Measurements from ENCODE around the gene UNC80. TPM values are rescaled to one million over a fixed set of nuclear protein-coding genes. Genes with fewer than 3 reads are reported as not detected.

UNC80 gene
- total RNA-seq, 1 donor from 2014 or later = not detected

DNA sequence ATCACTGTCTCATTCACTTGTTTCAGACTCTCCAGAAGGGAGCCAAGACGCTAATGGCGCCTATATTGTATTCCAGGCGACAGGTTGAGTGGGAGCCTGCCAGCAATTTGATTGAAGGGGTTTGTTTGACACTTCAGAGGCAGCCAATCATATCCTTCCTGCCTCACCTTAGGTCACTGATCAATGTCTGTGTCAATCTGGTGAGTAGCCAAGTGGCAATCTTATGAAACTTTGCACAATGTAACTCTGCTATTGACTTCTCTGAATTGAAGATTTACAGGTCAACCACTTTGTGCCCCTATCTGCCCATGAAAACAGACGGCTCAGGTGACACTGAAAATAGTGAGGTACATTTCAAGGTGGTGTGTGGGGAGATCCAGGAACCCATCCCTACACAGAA is 198.1 kb downstream of the UNC80 start:
- DNase-seq (ENCODE audit: low read depth) = no peak

- DNase-seq (ENCODE audit: low read depth) = no peak
Observed at GRCh38 chr2:209970271-209970670, 198.6 kb downstream of the UNC80 start.

- DNase-seq (ENCODE audit: low read depth) = no peak
Observed at GRCh38 chr2:209970711-209971110, 199.1 kb downstream of the UNC80 start.

DNA sequence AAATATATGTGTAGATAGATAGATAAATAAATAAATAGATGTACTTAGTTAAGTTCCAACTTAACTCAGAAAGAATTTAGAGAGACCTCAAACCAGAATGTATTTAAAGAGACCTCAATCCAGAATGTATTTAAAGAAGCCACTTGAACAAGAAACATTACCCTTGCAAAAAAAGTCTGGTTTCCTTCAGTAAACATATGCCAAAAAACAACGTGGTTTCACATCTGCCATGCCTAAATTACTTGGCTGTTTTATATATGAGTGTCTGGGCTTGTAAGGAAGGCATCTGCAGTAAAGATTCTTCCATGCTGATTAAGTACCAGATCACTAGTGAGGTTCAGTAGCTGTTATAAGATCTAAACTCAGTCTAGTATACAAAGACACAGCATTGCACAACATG is 201.7 kb downstream of the UNC80 start:
- DNase-seq (ENCODE audit: low read depth) = no peak

- no peak for DNase-seq (ENCODE audit: low read depth)
Observed at GRCh38 chr2:209974576-209974975, 202.9 kb downstream of the UNC80 start.

GRCh38 chr2:209976698-209977385 is 205.2 kb downstream of the UNC80 start:
- no peak for DNase-seq (ENCODE audit: low read depth)

DNA sequence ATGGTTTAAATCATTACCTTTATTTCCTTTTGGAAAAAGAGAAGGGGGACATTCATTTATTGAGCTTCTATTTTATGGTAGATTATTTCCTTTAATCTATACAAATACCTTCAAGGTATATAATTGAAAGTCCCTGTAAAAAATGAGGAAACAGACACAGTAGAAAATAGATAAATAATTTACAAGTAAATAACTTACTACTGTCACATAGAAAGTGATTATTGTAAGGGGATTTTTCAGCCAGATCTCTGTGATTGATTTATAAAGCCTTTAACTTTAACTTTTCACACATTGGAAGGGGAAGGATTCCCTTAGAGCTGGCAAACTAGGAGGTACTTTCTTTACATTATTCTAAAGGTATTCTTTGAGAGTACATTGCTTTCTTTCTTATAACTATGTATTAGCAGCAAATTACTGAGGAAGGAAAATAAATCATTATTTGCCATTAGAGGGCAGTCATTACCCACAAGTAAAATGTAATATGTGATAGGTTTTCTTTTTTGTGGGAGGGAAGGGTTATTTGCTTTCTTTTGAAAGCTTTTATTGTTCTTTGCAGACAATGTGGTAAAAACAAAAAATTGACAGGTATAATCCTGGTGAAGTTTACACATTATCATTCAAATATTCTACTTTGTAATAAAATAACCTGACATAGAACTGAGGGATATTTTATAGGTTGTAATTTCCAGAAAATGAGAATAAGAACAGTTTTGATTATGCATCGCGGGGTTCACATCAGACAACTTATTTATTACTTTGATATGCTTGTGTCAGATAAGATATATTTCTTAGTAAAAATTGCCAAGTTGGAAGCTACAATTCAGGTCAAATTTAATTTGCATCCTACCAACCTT is 206.0 kb downstream of the UNC80 start:
- peak; percentile 45 for DNase-seq (ENCODE audit: low read depth)

- DNase-seq (ENCODE audit: low read depth) = no peak
Observed at GRCh38 chr2:209984291-209984690, 212.7 kb downstream of the UNC80 start.

DNA sequence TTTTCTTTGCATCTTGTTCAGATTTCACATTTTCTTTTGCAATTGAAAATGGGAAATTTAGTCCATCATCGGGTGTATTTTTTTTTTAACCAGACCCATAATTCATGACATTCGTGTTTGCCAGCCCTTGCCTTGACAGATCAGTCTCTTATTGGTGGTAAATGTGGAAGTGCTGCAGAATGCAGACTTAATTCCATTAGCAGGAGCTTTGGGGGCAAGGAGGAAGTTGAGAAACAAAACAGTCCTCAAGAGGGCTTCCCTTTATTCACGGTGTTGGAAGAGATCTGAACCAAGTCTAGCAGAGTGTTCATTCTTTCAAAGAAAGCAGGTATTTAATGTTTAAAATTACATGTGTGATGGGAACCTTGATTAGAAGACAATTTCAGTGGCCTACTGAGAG is 214.2 kb downstream of the UNC80 start:
- DNase-seq (ENCODE audit: low read depth) = no peak

- DNase-seq (ENCODE audit: low read depth) = no peak
Observed at GRCh38 chr2:209986415-209986814, 214.8 kb downstream of the UNC80 start.

DNA sequence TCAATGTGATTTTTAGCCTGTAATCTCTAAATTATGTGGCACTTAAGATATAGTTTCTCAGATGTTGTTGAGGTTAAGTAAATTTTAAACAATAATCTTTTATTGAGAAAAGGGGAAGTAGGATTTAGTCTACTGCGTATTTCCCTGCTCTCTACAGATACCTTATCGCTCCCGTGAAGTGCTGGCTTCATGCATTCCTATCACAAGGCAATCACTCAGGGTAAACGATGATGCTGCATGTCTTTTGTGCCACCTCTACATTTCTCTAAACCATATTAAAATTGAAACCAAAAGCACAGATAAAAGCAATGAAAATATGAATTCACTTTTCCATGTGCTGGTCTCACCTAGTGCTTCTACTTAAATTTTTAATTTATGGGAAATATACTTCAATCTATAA is 216.4 kb downstream of the UNC80 start:
- no peak for DNase-seq (ENCODE audit: low read depth)

DNA sequence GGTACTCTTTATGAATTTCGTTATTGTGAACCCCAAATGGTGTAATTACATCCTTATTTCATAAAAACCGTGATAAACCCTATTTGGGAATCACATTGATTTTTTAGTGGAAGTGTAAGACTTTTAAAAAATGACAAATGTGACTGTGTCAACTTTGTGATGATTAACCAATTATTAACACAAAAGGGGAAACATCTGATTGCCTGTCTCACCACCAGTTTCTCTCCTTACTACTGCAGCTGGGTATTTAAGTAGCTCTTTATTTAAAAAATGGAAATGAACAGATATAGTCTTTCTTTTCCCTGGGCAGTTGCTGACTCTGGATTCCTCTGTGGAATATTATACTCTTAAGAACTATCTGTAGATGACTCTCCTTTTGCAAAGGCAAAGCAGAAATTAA is 219.2 kb downstream of the UNC80 start:
- no peak for DNase-seq (ENCODE audit: low read depth)

GRCh38 chr2:209993968-209994367 is 222.3 kb downstream of the UNC80 start:
- no peak for DNase-seq (ENCODE audit: low read depth)

DNA sequence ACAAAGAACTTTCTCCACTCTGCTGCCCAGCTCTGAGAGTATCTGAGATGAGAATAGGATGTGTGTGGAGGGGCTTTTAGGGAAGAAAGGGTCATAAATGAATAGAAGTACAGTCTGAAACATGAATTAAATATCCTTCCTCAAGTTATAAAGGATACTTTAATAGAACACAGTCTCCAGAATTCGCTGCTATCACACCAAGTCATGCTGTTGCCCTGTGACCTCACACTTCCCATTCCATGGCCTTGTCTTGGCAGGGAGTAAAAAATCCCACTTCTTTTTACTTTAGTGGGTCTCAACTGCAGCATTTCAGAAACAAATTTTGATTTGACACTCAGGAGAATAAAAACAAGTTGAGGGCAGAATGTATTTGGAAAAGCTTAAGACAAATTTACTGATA is 227.0 kb downstream of the UNC80 start:
- DNase-seq (ENCODE audit: low read depth) = no peak

DNA sequence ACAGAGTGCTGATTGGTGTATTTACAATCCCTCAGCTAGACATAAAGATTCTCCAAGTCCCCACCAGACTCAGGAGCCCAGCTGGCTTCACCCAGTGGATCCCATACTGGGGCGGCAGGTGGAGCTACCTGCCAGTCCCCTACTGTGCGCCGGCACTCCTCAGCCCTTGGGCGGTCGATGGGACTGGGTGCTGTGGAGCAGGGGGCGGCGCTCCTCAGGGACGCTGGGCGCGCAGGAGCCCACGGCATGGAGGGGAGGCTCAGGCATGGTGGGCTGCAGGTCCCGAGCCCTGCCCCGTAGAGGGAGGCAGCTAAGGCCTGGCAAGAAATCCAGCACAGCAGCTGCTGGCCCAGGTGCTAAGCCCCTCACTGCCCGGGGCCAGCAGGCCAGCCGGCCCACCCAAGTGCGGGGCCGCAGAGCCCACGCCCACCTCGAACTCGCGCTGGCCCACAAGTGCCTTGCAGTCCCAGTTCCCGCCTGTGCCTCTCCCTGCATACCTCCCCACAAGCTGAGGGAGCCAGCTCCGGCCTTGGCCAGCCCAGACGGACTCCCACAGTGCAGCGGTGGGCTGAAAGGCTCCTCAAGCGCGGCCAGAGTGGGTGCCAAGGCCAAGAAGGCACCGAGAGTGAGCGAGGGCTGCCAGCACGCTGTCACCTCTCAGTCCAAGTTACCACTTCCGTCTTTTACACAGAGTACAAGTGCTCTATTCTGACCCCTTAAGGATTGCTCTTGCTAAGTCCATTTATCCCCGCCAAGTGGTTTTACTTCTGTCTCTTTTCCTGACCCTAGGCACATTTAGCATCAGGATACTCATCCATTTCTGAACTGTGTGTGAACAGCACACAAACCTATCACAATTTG is 229.1 kb downstream of the UNC80 start:
- no peak for DNase-seq (ENCODE audit: low read depth)

DNA sequence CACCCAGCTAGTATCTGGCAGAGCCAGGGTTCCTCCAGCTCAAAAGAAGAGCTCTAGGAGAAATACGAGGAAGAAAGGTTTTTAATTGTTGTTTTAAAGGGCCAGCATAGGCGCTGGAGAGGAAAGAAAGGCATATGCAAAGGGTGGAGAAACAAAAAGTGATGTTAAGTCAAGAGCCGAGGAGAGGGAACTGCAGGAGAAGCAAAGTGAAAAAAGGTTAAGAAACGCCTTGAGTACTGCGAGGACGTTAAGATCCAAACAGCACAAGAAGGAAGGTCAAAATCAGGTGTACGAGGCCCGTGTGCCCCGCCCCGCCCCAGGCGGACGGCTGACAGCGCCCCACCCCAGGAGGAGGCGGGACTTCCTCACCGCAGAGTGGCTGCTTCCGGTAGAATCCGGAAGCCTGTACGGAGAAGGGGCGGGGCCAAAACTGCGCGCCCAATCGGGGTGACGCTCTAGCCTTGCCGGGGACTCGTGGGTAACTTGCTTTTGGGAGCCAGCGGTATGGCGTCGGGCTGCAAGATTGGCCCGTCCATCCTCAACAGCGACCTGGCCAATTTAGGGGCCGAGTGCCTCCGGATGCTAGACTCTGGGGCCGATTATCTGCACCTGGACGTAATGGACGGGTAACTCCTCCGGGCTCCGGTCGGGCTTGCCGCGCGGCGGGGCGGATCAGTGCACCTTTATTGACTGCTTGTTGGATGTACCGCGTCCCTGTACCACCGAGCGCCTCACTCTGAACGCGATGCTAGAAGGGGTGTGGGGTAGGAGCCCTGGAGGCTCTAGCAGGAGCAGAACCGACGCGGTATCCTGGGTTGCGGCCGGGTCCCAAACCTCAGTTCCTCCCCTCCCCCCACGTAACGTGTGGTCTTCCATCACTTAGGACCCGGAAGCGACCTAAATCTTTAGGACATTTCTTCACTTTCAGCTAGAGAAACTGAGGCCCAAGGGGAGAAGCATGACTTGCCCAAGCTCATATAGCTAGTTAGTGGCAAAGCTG is 230.8 kb downstream of the UNC80 start, which contains the start of gene RPE:
Gene RPE (plus strand): TSS at position 481 of the 1,000 bp plus-strand sequence. CDS start 24 bp downstream, at position 505.
- peak; percentile 97 for DNase-seq (ENCODE audit: low read depth)

- DNase-seq (ENCODE audit: low read depth) = no peak
Observed at GRCh38 chr2:210003359-210003758, 231.7 kb downstream of the UNC80 start.

DNA sequence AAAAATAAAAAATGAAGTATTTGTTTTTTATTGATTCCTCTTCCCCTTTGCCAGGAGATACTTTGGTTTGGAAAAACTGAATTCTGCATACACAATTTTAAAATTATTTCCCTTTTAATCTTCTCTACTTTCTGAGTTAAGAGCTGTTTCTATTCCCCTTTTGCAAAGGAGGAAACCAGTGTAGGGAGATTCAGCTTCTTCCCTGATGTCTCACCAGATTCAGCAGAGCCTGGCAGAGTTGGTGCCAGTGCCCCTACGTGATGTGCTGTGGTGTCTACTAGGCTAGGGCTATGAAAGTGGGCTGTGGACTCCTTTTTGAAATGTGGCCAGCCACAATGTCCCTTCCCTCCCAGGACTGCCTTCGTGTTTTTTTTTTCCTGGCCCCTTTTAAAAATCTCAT is 233.2 kb downstream of the UNC80 start:
- DNase-seq (ENCODE audit: low read depth) = no peak

DNA sequence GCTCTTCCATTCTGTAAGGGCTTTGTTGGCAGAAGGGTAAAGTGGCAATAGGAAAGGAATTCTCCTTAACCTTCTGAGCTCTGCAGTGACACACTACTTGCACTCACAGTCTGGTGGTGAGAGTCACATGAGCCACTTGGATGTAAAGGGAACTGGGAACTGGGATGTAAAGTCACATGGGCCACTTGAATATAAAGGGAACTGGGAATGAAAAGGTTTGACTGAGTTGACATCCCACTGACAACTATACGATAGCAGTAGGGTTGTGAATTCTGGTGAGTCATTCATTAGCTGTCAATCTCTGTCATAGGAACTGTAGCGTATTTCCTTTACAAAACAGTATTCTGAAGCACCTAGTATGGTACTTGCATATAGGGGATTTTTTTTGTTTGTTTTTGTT is 236.3 kb downstream of the UNC80 start:
- no peak for DNase-seq (ENCODE audit: low read depth)

DNA sequence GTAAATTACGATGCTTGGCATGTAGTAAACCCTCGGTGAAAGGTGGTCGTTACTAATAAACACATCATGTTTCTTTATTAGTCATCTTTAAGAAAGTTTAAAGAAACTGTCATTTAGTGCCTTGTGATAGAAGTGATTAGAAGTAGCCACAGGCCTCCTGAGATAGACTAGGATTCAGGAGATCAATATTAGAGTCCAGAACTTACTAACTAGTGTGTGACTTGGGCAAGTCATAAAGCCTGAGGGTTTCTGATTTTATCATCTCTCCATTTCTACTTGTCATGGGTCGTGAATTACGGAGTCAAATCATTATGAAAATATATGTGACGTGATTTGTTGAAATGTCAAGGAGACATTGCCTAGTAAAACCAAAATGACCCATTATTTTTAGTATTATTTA is 237.5 kb downstream of the UNC80 start:
- no peak for DNase-seq (ENCODE audit: low read depth)

All from myocyte (in vitro differentiated cells).